H9 (cell line): ENCODE data around the gene AGO3. TPM values are rescaled to one million over a fixed set of nuclear protein-coding genes. Genes with fewer than 3 reads are reported as not detected.
A peak's percentile ranks its signal among the peaks of the same experiment; 100 is the strongest.

Experiments used
- DNase-seq: peaks from one replicate; pipeline ENCODE4 v3.0.0-alpha.2; 2017
- H2AFZ ChIP-seq: one replicate; pipeline ENCODE4 v1.6.1; 2013; ENCODE audit warnings: mild to moderate bottlenecking, low read length, control low read depth, moderate library complexity
- H2AK5ac ChIP-seq: 2 replicates; pipeline ENCODE4 v1.6.1; 2013; ENCODE audit warnings: low read length, control low read depth, mixed read lengths; ENCODE audit not compliant: insufficient read length
- H2BK120ac ChIP-seq: one replicate; pipeline ENCODE4 v1.6.1; 2013; ENCODE audit warnings: low read depth, mild to moderate bottlenecking, low read length, control low read depth, inconsistent platforms; ENCODE audit not compliant: poor library complexity, severe bottlenecking
- H2BK12ac ChIP-seq: 2 replicates; pipeline ENCODE4 v1.6.1; 2013; ENCODE audit warnings: low read length, control low read depth, mixed read lengths, low read depth; ENCODE audit not compliant: insufficient read length
- H2BK15ac ChIP-seq: 2 replicates; pipeline ENCODE4 v1.6.1; 2013; ENCODE audit warnings: low read depth, low read length, control low read depth
- H2BK20ac ChIP-seq: one replicate; pipeline ENCODE4 v1.6.1; 2013; ENCODE audit warnings: low read depth, mild to moderate bottlenecking, low read length, control low read depth, inconsistent platforms; ENCODE audit not compliant: poor library complexity, severe bottlenecking
- H2BK5ac ChIP-seq: 2 replicates; pipeline ENCODE4 v1.6.1; 2013; ENCODE audit warnings: low read length, control low read depth, mixed read lengths; ENCODE audit not compliant: insufficient read length
- H3K14ac ChIP-seq: 2 replicates; pipeline ENCODE4 v1.6.1; 2013; ENCODE audit warnings: low read length, control low read depth; ENCODE audit not compliant: insufficient read depth
- H3K18ac ChIP-seq: 2 replicates; pipeline ENCODE4 v1.6.1; 2013; ENCODE audit warnings: low read depth, mild to moderate bottlenecking, mixed read lengths, low read length, control low read depth; ENCODE audit not compliant: insufficient read length
- H3K23ac ChIP-seq: 2 replicates; pipeline ENCODE4 v1.6.1; 2013; ENCODE audit warnings: low read length, control low read depth, mixed read lengths, low read depth; ENCODE audit not compliant: insufficient read length
- H3K23me2 ChIP-seq: 2 replicates; pipeline ENCODE4 v1.6.1; 2013; ENCODE audit warnings: low read depth, mild to moderate bottlenecking, mixed read lengths, low read length, control low read depth; ENCODE audit not compliant: insufficient read length, poor library complexity, severe bottlenecking
- H3K27ac ChIP-seq: 2 replicates; pipeline ENCODE4 v1.5.1; 2013; ENCODE audit warnings: low read length, control low read depth, mixed read lengths, low read depth; ENCODE audit not compliant: insufficient read length
- H3K27me3 ChIP-seq: 2 replicates; pipeline ENCODE4 v1.6.1; 2013; ENCODE audit warnings: low read length, control low read depth, inconsistent platforms; ENCODE audit not compliant: insufficient read depth
- H3K4ac ChIP-seq: 2 replicates; pipeline ENCODE4 v1.6.1; 2013; ENCODE audit warnings: low read depth, mild to moderate bottlenecking, control low read depth, inconsistent platforms, low read length, moderate library complexity
- H3K4me1 ChIP-seq: 2 replicates; pipeline ENCODE4 v1.6.1; 2013; ENCODE audit warnings: low read length, control low read depth, inconsistent platforms; ENCODE audit not compliant: insufficient read depth
- H3K4me2 ChIP-seq: 2 replicates; pipeline ENCODE4 v1.6.1; 2013; ENCODE audit warnings: low read length, control low read depth, mixed read lengths; ENCODE audit not compliant: insufficient read length, insufficient read depth
- H3K56ac ChIP-seq: 2 replicates; pipeline ENCODE4 v1.6.1; 2013; ENCODE audit warnings: low read depth, mild to moderate bottlenecking, mixed read lengths, low read length, control low read depth; ENCODE audit not compliant: insufficient read length
- H3K79me1 ChIP-seq: 2 replicates; pipeline ENCODE4 v1.6.1; 2013; ENCODE audit warnings: low read depth, mild to moderate bottlenecking, moderate library complexity, low read length, control low read depth, inconsistent platforms; ENCODE audit not compliant: insufficient read depth, poor library complexity, severe bottlenecking
- H3K79me2 ChIP-seq: 2 replicates; pipeline ENCODE4 v1.6.1; 2013; ENCODE audit warnings: low read length, control low read depth, inconsistent platforms; ENCODE audit not compliant: insufficient read depth
- H3K9ac ChIP-seq: 2 replicates; pipeline ENCODE4 v1.6.1; 2013; ENCODE audit warnings: low read length, control low read depth, mixed read lengths; ENCODE audit not compliant: insufficient read length; ENCODE audit errors: extremely low read depth
- H3K9me3 ChIP-seq: one replicate; pipeline ENCODE4 v1.6.1; 2013; ENCODE audit warnings: low read depth, low read length, inconsistent platforms; ENCODE audit not compliant: control insufficient read depth
- H3T11ph ChIP-seq: one replicate; pipeline ENCODE4 v1.6.1; 2013; ENCODE audit warnings: mild to moderate bottlenecking, low read length, control low read depth, inconsistent platforms
- H4K20me1 ChIP-seq: one replicate; pipeline ENCODE4 v1.6.1; 2013; ENCODE audit not compliant: control insufficient read depth, insufficient read length, insufficient read depth
- H4K5ac ChIP-seq: 2 replicates; pipeline ENCODE4 v1.6.1; 2013; ENCODE audit warnings: low read depth, mild to moderate bottlenecking, mixed read lengths, low read length, control low read depth; ENCODE audit not compliant: insufficient read length
- H4K8ac ChIP-seq: replicated peaks from 2 replicates; pipeline ENCODE4 v1.6.1; 2013; ENCODE audit warnings: low read length, control low read depth, mixed read lengths, low read depth; ENCODE audit not compliant: insufficient read length
- H4K91ac ChIP-seq: 2 replicates; pipeline ENCODE4 v1.6.1; 2013; ENCODE audit warnings: low read depth, mild to moderate bottlenecking, moderate library complexity, mixed read lengths, low read length, control low read depth; ENCODE audit not compliant: insufficient read length
- H3K27ac Mint-ChIP-seq, 3 experiments: 2 replicates in 2 of 3; 3 replicates in 1 of 3; pipeline ENCODE4 v1.8.0; 2020 to 2021; ENCODE audit warnings: mixed read lengths in 3 of 3, mild to moderate bottlenecking in 1 of 3, moderate library complexity in 1 of 3
- H3K27me3 Mint-ChIP-seq: 2 replicates; pipeline ENCODE4 v1.8.0; 2021; ENCODE audit warnings: low read depth, mild to moderate bottlenecking, moderate library complexity, mixed read lengths
- H3K36me3 Mint-ChIP-seq, 3 experiments: 2 replicates in 2 of 3; 3 replicates in 1 of 3; pipeline ENCODE4 v1.8.0; 2020 to 2021; ENCODE audit warnings: low read depth in 3 of 3, mixed read lengths in 3 of 3; ENCODE audit not compliant: insufficient read depth in 1 of 3
- H3K4me1 Mint-ChIP-seq, 2 experiments: 2 replicates each; pipeline ENCODE4 v1.8.0; 2020; ENCODE audit warnings: mixed read lengths in 2 of 2
- H3K4me3 Mint-ChIP-seq, 2 experiments: 2 replicates in 1 of 2; 3 replicates in 1 of 2; pipeline ENCODE4 v1.8.0; 2020 to 2021; ENCODE audit warnings: mild to moderate bottlenecking in 2 of 2, mixed read lengths in 2 of 2, moderate library complexity in 1 of 2
- H3K9me3 Mint-ChIP-seq, 2 experiments: 2 replicates in 1 of 2; 3 replicates in 1 of 2; pipeline ENCODE4 v1.8.0; 2020; ENCODE audit warnings: mild to moderate bottlenecking in 2 of 2, mixed read lengths in 2 of 2, moderate library complexity in 1 of 2
- WGBS: extraction: QIAGEN DNeasy Blood & Tissue Kit; methylation state at CpG from one replicate; pipeline ENCODE4 v1.1.7; 2013; ENCODE audit warnings: missing lambda C conversion rate, low lambda C conversion rate, mixed read lengths; ENCODE audit not compliant: insufficient read length; ENCODE audit errors: extremely low coverage; 5-methylcytosine and 5-hydroxymethylcytosine counted together
- total RNA-seq: library from RNA; stranded (reverse); gene quantifications from 2 replicates; pipeline ENCODE4 v1.2.1, GENCODE V29; 2021
- TF ChIP-seq, protein P1 (sequence below): fragments of 200-600 bp; sonication (generic); conservative IDR thresholded peaks from 3 replicates; pipeline ENCODE4 v1.8.0; 2021; ENCODE audit warnings: antibody characterized with exemption, mild to moderate bottlenecking

Gene AGO3
- total RNA-seq, 1 experiment from 2014 or later: 27.0 TPM

DNA sequence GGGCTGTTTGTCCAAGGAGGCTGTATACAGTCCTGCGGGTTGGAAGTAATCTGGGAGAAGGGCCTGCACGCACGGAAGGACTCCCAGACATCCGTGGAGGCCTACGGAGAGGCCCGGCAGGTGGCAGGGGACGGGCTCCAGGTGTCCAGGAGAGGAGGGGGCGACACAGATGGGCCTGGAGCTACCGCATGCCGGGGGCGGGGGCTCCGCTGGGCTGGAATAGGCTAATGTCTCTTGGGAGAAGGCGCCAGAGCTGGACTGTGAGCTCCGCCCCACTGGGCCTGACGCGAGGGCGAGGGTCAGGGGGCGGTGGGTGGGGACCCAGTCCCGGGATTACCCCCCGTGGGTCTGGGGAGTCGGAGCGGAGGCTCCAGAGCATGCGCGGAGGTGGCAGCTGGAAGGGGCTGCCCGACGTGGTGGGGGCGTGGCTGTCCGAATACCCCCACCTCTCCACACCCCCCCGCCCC is 47.2 kb upstream of the AGO3 start:
- Histone ChIP-seq H3T11ph (no peak overlapping the region), H2BK15ac (no peak overlapping the region), H3K27me3 (no peaks in the 10 kb centered on the region), H3K79me1 (peaks cover 7% of the 10 kb centered on the region), H4K91ac (no peak overlapping the region), H3K4me2 (peak overlapping the region; percentile 86), H4K8ac (no peak overlapping the region), H3K18ac (no peak overlapping the region), H3K23ac (no peak overlapping the region), H3K4me1 (peaks cover 16% of the 10 kb centered on the region), H2BK20ac (no peak overlapping the region), H3K9ac (peak overlapping the region; percentile 76), H2AFZ (no peak overlapping the region), H4K5ac (no peak overlapping the region), H4K20me1 (peaks cover 4% of the 10 kb centered on the region), H2BK120ac (no peak overlapping the region), H3K23me2 (peaks cover 13% of the 10 kb centered on the region), H2BK12ac (no peak overlapping the region), H3K27ac (no peak overlapping the region), H3K9me3 (no peaks in the 10 kb centered on the region), H3K79me2 (peaks cover 24% of the 10 kb centered on the region; the same call in 1 of the 2 replicates), H2BK5ac (no peak overlapping the region), H3K56ac (no peak overlapping the region), H3K14ac (0 out of 2 replicates have a peak overlapping the region, but pooled peaks have one; percentile 16), H3K4ac (no peak overlapping the region), H2AK5ac (no peak overlapping the region)
- no CpG with 5 or more reads among the region's 29 CpGs for WGBS
- DNase-seq: peak; percentile 95
- Mint-ChIP-seq H3K4me1 (peaks cover 43 to 47% of the 10 kb centered on the region in 2 experiments), H3K27ac (peak overlapping the region; percentile 96 to 99 (median 96)), H3K9me3 (no peaks in the 10 kb centered on the region), H3K36me3 (peaks cover 3 to 5% (median 5%) of the 10 kb centered on the region in 3 experiments; a peak in 6 of 7 replicates), H3K27me3 (no peaks in the 10 kb centered on the region), H3K4me3 (peak overlapping the region; percentile 97)
- TF ChIP-seq, protein P1, sequence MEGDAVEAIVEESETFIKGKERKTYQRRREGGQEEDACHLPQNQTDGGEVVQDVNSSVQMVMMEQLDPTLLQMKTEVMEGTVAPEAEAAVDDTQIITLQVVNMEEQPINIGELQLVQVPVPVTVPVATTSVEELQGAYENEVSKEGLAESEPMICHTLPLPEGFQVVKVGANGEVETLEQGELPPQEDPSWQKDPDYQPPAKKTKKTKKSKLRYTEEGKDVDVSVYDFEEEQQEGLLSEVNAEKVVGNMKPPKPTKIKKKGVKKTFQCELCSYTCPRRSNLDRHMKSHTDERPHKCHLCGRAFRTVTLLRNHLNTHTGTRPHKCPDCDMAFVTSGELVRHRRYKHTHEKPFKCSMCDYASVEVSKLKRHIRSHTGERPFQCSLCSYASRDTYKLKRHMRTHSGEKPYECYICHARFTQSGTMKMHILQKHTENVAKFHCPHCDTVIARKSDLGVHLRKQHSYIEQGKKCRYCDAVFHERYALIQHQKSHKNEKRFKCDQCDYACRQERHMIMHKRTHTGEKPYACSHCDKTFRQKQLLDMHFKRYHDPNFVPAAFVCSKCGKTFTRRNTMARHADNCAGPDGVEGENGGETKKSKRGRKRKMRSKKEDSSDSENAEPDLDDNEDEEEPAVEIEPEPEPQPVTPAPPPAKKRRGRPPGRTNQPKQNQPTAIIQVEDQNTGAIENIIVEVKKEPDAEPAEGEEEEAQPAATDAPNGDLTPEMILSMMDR: no peak
